GM18858 (cell line): ENCODE results near the gene SPOCK1.
"Not testable (repeated sequence)": the region's sequence is repeated elsewhere in the genome, so short reads cannot be mapped to it uniquely, and the experiment has no call there.

Experiments used
- ATAC-seq: cut with Tn5 transposase; IDR thresholded peaks from one replicate; pipeline ENCODE4 v1.9.1; 2021; ENCODE audit not compliant: unreplicated experiment

Gene SPOCK1

DNA sequence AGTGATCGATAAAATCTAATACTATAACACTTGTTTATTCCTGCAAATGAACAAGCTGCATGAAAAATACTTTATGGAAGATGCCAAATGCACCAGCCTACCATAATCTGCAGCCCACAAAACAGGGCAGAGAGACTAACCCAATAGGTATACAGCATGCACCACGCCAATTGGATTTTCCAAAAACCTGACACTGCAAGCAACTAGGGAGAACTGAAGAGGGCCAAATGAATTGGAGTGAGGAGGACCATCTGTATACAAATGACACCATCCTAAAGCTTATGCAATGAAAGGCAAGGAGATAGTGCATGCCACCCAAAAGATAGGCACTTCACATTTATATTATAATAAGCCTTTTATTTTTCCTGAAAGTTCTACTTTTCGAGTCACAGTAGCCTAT, 100.4 kb downstream of the SPOCK1 start:
- ATAC-seq, result no peak

DNA sequence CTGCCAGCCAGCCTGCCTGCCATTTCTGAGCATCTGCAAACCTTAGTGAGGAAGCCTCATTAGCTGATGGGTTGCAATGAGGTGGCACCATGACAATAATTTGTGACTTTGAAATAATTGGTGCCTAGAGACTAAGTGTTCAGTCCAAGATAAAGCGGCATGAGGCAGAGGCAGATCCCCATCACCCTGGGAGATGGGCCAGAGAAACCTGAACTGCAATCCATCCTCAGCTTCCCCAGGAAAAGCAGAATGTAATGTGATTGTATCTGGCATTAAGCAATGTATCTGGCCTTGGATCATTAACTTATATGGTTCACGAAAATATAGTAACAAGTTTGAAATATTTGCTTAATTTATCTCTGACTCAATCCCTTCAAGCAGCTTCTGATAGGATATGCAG, 101.0 kb downstream of the SPOCK1 start:
- ATAC-seq, result no peak

- ATAC-seq, result no peak
Observed at GRCh38 chr5:137395011-137395755, 103.9 kb downstream of the SPOCK1 start.

GRCh38 chr5:137394380-137394779, 104.7 kb downstream of the SPOCK1 start:
- no peak for ATAC-seq

DNA sequence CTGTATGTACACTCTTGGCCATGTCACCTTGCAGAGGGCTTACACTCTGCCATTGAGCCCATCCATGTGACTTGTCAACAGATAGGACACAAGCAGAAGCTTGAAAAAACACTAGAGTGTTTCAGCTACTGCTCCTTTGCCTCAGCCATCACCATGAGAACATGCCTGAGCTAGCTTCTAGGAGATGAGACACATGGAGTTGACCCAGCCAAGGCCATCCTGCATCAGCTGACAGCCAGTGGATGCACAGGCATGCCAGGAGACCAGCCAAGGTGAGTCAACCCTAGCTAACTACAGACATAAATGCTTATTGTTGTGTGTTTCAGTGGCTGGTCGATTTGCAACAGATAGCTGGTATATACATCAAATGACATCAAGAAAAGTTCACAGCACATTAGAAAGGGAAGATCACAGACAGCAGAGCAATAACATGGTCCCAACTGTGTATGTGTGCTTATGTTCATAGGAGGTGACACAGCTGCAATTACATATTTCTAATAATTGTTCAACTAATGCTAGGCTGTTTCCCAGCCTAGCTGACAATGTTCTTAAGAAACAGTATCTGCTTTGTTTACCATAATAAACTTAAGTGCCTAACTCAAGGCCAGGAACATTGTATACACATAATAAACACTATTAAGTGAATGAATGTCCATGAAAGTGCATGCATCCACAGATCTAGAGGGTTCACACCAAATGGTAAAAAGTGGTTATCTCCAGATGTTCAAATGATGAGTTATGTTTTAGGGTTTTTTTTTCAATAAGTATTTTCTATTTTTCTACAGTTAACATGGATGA, 105.7 kb downstream of the SPOCK1 start:
- ATAC-seq, result no peak

DNA sequence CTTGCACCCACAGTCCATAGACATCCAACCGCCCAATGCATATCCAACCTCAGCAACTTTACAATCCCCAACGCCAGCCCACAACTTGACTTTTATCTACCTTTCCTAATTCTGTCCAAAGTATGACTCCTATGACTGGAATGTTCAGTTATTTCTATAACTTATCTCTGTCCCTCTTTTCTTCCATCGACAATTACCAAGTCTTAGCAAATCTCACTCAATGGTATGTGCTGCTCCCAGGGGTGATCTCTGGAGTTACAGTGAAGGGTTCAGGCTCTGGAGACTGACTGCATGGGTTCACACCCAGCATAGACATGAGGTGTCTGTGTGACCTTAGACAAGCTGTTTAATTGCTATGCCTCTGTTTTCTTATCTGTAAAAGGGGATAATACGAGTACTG, 106.9 kb downstream of the SPOCK1 start:
- ATAC-seq, result no peak

- not testable (repeated sequence) for ATAC-seq
Observed at GRCh38 chr5:137391044-137391443, 108.1 kb downstream of the SPOCK1 start.

- no peak for ATAC-seq
Observed at GRCh38 chr5:137389042-137389441, 110.1 kb downstream of the SPOCK1 start.

- no peak for ATAC-seq
Observed at GRCh38 chr5:137385064-137385463, 114.1 kb downstream of the SPOCK1 start.

DNA sequence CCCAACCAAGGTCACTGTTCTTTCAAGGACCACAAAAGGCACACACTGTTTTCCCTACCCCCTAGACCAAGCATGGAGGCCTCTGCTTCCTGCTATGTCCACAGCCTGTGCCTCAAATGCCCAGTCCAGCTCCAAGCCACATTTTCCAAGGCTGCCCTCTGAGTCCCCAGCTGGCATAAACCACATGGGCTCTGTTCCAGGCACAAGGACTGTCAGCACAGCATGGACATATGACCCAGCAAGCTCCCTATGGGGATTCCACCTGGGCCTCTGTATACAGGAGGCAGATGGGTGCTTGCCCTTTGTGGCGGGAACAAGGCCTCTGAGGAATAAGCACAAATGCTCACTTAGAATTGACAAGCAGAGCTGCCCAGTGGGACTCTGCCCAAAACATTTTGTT, 115.2 kb downstream of the SPOCK1 start:
- no peak for ATAC-seq

DNA sequence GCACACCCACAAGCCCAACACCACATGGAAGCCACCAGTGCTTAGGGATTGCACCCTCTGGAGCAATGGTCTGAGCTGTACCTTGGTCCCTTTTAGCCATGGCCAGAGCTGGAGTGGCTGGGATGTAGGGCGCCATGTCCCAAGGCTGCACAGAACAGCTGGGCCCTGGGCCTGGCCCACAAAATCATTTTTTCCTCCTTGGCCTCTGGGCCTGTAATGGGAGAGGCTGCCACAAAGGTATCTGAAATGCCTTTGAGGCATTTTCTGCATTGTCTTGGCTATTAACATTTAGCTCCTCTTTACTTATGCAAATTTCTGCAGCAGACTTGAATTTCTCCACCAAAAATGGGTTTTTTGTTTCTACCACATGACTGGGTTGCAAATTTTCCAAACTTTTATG, 117.6 kb downstream of the SPOCK1 start:
- ATAC-seq, result no peak

- ATAC-seq, result no peak
Observed at GRCh38 chr5:137379555-137380286, 119.4 kb downstream of the SPOCK1 start.

DNA sequence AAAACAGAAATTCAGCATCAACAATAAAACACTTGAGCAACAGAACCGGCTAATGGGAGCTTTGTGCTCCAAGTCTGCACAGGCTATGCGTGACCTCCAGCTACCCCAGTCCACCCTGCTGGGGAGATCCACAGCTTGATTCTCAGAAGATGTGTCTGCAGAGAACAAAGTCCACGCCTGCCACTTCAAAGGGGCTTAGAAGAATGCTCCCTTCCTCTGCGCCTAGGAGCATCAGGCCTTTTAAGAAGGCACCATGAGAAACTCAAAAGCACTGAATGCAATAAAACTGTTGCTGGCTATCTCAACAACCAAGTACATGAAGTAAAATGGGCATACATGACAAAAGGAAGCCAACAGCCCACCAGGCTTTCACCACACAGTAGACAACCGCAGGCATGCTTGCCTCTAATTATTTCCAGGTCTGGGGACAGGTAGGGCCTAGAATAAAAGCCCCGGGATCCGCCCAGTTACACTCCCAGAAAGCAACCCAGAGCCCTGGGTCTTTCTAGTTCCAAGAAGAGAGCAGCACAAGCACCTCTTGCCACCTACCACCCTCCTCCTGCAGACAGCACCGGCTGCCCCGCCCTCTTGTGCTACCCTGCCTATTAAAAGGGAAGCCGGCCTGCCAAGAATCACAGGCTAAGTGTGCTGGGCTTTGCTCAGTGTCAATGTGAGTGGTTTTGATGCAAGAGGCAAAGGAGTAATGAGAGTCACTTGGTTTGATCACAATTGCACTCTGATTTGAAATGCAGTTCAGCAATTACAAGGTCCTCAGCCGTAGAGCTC, 123.2 kb downstream of the SPOCK1 start:
- ATAC-seq, result no peak

GRCh38 chr5:137374110-137374714, 124.9 kb downstream of the SPOCK1 start:
- ATAC-seq, result no peak

DNA sequence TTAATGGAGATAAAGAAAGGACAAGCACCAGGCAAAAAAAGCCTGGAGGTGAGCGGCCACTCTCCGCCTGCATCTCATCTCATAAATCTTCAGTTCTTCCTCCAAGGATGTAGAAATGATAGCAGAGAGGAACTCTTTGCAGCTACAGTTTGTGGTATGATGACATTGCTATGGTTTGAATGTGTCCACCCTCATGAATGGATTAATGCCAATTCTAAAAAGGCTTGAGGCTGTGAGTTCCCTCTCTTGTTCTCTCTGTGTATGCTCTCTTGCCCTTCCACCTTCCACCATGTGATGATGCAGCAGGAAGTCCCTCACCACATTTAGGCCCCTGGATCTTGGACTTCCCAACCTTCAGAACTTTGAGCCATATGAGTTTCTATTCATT, 126.4 kb downstream of the SPOCK1 start:
- ATAC-seq, result no peak

DNA sequence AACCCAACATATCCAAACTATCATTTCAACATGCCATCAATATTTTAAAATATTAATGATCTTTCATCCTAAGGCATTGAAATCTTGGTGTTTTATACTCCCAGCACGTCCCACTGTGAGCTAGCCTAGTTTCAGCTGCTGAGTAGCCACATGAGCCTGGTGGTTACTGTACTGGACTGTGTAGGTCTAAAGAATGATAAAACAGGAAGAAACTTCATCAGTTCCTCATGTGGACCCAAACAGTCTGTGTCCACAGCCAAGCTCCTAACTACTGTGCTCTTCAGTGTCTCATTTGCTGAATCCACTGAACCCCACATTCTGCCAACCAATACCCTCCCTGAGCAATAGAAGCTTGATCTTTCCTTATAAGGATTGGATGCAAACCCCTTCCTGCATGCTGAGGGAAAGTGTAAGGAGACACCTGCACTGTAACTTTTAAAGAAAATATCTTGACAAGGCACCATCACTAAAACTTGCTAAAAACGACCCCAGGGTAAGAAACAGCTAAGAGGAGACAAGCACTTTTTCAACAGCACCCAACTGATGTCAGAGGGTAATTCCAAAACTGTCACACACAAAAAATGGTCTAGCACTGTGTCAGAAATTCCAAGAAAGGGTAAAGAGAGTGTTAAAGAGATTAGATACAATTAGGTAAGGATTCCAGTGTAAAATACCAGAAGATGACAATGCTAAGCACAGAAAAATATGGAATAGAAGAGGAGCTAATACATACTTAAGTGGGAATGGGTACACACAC, 126.9 kb downstream of the SPOCK1 start:
- no peak for ATAC-seq

GRCh38 chr5:137370096-137371071, 128.7 kb downstream of the SPOCK1 start:
- ATAC-seq, result no peak

- no peak for ATAC-seq
Observed at GRCh38 chr5:137368651-137369050, 130.5 kb downstream of the SPOCK1 start.

- ATAC-seq, result no peak
Observed at GRCh38 chr5:137367951-137368350, 131.2 kb downstream of the SPOCK1 start.
